ENCODE results near the gene DHX30. TPM values are rescaled to one million over a fixed set of nuclear protein-coding genes. Genes with fewer than 3 reads are reported as not detected.

The DHX30 gene
- polyA plus RNA-seq, 1 donor (not counting 4 experiments of a cell fraction or from before 2014, with no cell fraction given), result 28.3 TPM

DNA sequence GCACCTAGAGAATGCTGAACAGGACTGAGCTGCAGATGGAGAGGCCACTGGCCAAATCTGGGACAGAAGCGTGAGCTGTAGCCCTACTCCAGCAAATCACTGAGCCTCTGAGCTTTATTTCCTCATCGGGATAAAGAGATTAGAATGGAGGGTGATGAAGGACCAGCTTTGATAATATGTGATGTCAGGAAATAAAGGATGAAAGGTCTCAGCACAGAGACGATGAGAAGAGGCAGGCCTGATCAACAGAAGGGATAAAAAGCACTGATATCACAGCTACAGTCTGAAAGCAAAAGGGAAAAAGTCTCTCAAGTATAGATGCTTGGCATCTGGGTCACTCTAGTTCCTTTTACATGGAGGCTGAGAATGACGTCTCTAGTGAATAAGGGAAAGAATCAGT, 70.0 kb downstream of the DHX30 start:
- no peak for DNase-seq (ENCODE audit: low read depth, low spot score)
- Histone ChIP-seq H4K20me1 (ENCODE audit: control insufficient read depth, extremely low read depth, insufficient read depth, low read length) (no peaks in the 10 kb centered on the region), H3K9me1 (ENCODE audit: control insufficient read depth, extremely low read depth, insufficient read depth, low read length) (peaks cover 4% of the 10 kb centered on the region), H3K4me1 (ENCODE audit: control insufficient read depth, extremely low read depth, insufficient read depth, low read length) (peaks cover 24% of the 10 kb centered on the region), H3K36me3 (ENCODE audit: control insufficient read depth in 2 of 2, extremely low read depth in 1 of 2, insufficient read depth in 2 of 2, low read length in 2 of 2) (peaks cover 31 to 36% of the 10 kb centered on the region in 2 experiments), H3K4me2 (ENCODE audit: control insufficient read depth, extremely low read depth, insufficient read depth, low read depth, low read length) (no peak overlapping the region), H3K79me2 (ENCODE audit: control insufficient read depth, insufficient read depth, low read length) (no peaks in the 10 kb centered on the region), H3K27me3 (ENCODE audit: control insufficient read depth, extremely low read depth, insufficient read depth, low read length) (no peaks in the 10 kb centered on the region), H3K27ac (ENCODE audit: control insufficient read depth, insufficient read depth, low read length) (no peak overlapping the region), H3K9me3 (ENCODE audit: control insufficient read depth, low read depth, low read length) (no peaks in the 10 kb centered on the region), H2AFZ (ENCODE audit: control insufficient read depth, low read length) (no peak overlapping the region), H3K4me3 (ENCODE audit: control insufficient read depth in 2 of 3, extremely low read depth in 1 of 3, insufficient read depth in 2 of 3, low read depth in 1 of 3, low read length in 3 of 3) (no peak overlapping the region), H3K9ac (ENCODE audit: control insufficient read depth, extremely low read depth, insufficient read depth, low read length) (no peak overlapping the region)
- TF ChIP-seq, protein P1, sequence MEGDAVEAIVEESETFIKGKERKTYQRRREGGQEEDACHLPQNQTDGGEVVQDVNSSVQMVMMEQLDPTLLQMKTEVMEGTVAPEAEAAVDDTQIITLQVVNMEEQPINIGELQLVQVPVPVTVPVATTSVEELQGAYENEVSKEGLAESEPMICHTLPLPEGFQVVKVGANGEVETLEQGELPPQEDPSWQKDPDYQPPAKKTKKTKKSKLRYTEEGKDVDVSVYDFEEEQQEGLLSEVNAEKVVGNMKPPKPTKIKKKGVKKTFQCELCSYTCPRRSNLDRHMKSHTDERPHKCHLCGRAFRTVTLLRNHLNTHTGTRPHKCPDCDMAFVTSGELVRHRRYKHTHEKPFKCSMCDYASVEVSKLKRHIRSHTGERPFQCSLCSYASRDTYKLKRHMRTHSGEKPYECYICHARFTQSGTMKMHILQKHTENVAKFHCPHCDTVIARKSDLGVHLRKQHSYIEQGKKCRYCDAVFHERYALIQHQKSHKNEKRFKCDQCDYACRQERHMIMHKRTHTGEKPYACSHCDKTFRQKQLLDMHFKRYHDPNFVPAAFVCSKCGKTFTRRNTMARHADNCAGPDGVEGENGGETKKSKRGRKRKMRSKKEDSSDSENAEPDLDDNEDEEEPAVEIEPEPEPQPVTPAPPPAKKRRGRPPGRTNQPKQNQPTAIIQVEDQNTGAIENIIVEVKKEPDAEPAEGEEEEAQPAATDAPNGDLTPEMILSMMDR (optimal IDR thresholded peaks at IDR 0.05 in 1 of 3, IDR thresholded peaks at IDR 0.05 in 1 of 3, conservative IDR thresholded peaks at IDR 0.05 in 1 of 3; ENCODE audit: extremely low read depth in 1 of 3, insufficient read depth in 2 of 3, low read length in 3 of 3), result no peak
- no peak for TF ChIP-seq EZH2 (IDR thresholded peaks at IDR 0.05; ENCODE audit: low read length)
- FAIRE-seq, result no peak
- dilution Hi-C loops (cut with MboI; ENCODE audit: extremely low pct_ligation_motif_present, low sequenced_read_pairs), result no loop called here

DNA sequence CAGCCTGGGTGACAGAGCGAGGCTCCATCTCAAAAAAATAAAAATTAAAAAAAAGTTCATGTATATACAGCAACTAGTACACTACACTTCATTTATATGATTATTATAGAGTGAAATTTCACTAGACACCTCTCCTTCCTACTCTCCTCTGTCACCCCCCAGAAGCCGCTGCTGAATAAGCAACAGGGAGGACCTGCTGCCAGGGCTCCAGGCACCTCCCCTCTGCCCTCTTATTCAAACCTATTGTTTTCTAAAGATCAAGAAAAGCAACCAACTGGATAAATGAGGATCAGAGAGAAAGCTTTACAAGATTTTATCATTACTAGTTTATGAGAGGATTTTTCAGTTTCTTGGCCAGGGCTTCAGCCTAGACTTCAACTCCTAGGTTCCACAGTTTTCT, 71.5 kb downstream of the DHX30 start:
- Histone ChIP-seq H3K4me3 (ENCODE audit: control insufficient read depth in 2 of 3, extremely low read depth in 1 of 3, insufficient read depth in 2 of 3, low read depth in 1 of 3, low read length in 3 of 3) (no peak overlapping the region), H3K9me1 (ENCODE audit: control insufficient read depth, extremely low read depth, insufficient read depth, low read length) (peaks cover 4% of the 10 kb centered on the region), H3K27me3 (ENCODE audit: control insufficient read depth, extremely low read depth, insufficient read depth, low read length) (no peaks in the 10 kb centered on the region), H3K9me3 (ENCODE audit: control insufficient read depth, low read depth, low read length) (no peaks in the 10 kb centered on the region), H2AFZ (ENCODE audit: control insufficient read depth, low read length) (no peak overlapping the region), H3K27ac (ENCODE audit: control insufficient read depth, insufficient read depth, low read length) (peak overlapping the region; percentile 1), H3K4me2 (ENCODE audit: control insufficient read depth, extremely low read depth, insufficient read depth, low read depth, low read length) (no peak overlapping the region), H3K79me2 (ENCODE audit: control insufficient read depth, insufficient read depth, low read length) (no peaks in the 10 kb centered on the region), H3K9ac (ENCODE audit: control insufficient read depth, extremely low read depth, insufficient read depth, low read length) (no peak overlapping the region), H3K4me1 (ENCODE audit: control insufficient read depth, extremely low read depth, insufficient read depth, low read length) (peaks cover 24% of the 10 kb centered on the region), H3K36me3 (ENCODE audit: control insufficient read depth in 2 of 2, extremely low read depth in 1 of 2, insufficient read depth in 2 of 2, low read length in 2 of 2) (peaks cover 17 to 22% of the 10 kb centered on the region in 2 experiments), H4K20me1 (ENCODE audit: control insufficient read depth, extremely low read depth, insufficient read depth, low read length) (no peaks in the 10 kb centered on the region)
- FAIRE-seq (no peak), DNase-seq (ENCODE audit: low read depth, low spot score) (no peak)
- TF ChIP-seq, protein P1 (optimal IDR thresholded peaks at IDR 0.05 in 1 of 3, IDR thresholded peaks at IDR 0.05 in 1 of 3, conservative IDR thresholded peaks at IDR 0.05 in 1 of 3; ENCODE audit: extremely low read depth in 1 of 3, insufficient read depth in 2 of 3, low read length in 3 of 3), result no peak
- no peak for TF ChIP-seq EZH2 (IDR thresholded peaks at IDR 0.05; ENCODE audit: low read length)
- dilution Hi-C loops (cut with MboI; ENCODE audit: extremely low pct_ligation_motif_present, low sequenced_read_pairs), result no loop called here
